Liver (tissue), 9 donors: ENCODE measurements around the gene MICU2. TPM values are rescaled to one million over a fixed set of nuclear protein-coding genes. Genes with fewer than 3 reads are reported as not detected.
"Not testable (repeated sequence)": the region's sequence is repeated elsewhere in the genome, so short reads cannot be mapped to it uniquely, and the experiment has no call there.

ENCODE experiments used
- DNase-seq: peaks from one replicate; pipeline ENCODE4 v3.0.0-alpha.2; 2017; ENCODE audit warnings: low spot score
- H3K27ac ChIP-seq, 2 donors: one replicate each; pipeline ENCODE4 v1.7.0; 2013; ENCODE audit warnings: inconsistent platforms in 2 of 2, low read length in 2 of 2, control low read depth in 1 of 2, low read depth in 1 of 2, mild to moderate bottlenecking in 1 of 2
- H3K27me3 ChIP-seq, 4 donors: one replicate each; pipeline versions ENCODE4 v1.6.1 to v1.7.0; 2013; ENCODE audit warnings: low read length in 3 of 4, inconsistent platforms in 1 of 4, mild to moderate bottlenecking in 1 of 4, moderate library complexity in 1 of 4; ENCODE audit not compliant: control insufficient read depth in 4 of 4, insufficient read depth in 4 of 4
- H3K36me3 ChIP-seq, 4 donors: one replicate each; pipeline versions ENCODE4 v1.6.1 to v1.7.0; 2013; ENCODE audit warnings: low read length in 3 of 4, mild to moderate bottlenecking in 3 of 4, low read depth in 1 of 4, moderate library complexity in 1 of 4; ENCODE audit not compliant: control insufficient read depth in 4 of 4, insufficient read depth in 3 of 4
- H3K4me1 ChIP-seq, 4 donors: one replicate each; pipeline versions ENCODE4 v1.6.1 to v1.7.0; 2013; ENCODE audit warnings: low read length in 3 of 4, mild to moderate bottlenecking in 3 of 4, moderate library complexity in 1 of 4; ENCODE audit not compliant: control insufficient read depth in 4 of 4, insufficient read depth in 4 of 4
- H3K4me3 ChIP-seq, 3 donors: one replicate each; pipeline versions ENCODE4 v1.6.1 to v1.7.0; 2013; ENCODE audit warnings: low read length in 3 of 3, control low read depth in 1 of 3, low read depth in 1 of 3, mild to moderate bottlenecking in 1 of 3
- H3K9ac ChIP-seq, 2 donors: one replicate each; pipeline ENCODE4 v1.7.0; 2013; ENCODE audit warnings: low read length in 2 of 2, mild to moderate bottlenecking in 2 of 2, moderate library complexity in 2 of 2, control low read depth in 1 of 2, low read depth in 1 of 2
- H3K9me3 ChIP-seq, 4 donors: one replicate each; pipeline versions ENCODE4 v1.6.1 to v1.7.0; 2013; ENCODE audit warnings: low read length in 3 of 4; ENCODE audit not compliant: control insufficient read depth in 4 of 4
- EGR1 ChIP-seq, 2 donors: IDR thresholded peaks; 2 replicates each; pipeline ENCODE4 v1.6.1; 2016 to 2018; ENCODE audit warnings: antibody characterized with exemption in 2 of 2, low read depth in 2 of 2
- FOXA1 ChIP-seq: IDR thresholded peaks from 2 replicates; pipeline ENCODE4 v1.6.1; 2016; ENCODE audit warnings: antibody characterized with exemption
- FOXA2 ChIP-seq: IDR thresholded peaks from 2 replicates; pipeline ENCODE4 v1.6.1; 2016; ENCODE audit warnings: antibody characterized with exemption
- GABPA ChIP-seq, 2 donors: IDR thresholded peaks in 1 of 2; conservative IDR thresholded peaks in 1 of 2; 2 replicates each; pipeline ENCODE4 v1.6.1; 2016; ENCODE audit warnings: antibody characterized with exemption in 2 of 2, mild to moderate bottlenecking in 1 of 2, moderate library complexity in 1 of 2
- HNF4A ChIP-seq, 2 donors: conservative IDR thresholded peaks; 2 replicates each; pipeline ENCODE4 v1.6.1; 2016; ENCODE audit warnings: antibody characterized with exemption in 2 of 2, mild to moderate bottlenecking in 2 of 2
- HNF4G ChIP-seq: IDR thresholded peaks from 2 replicates; pipeline ENCODE4 v1.6.1; 2016; ENCODE audit warnings: antibody characterized with exemption
- JUND ChIP-seq, 2 donors: IDR thresholded peaks; 2 replicates each; pipeline ENCODE4 v1.6.1; 2016; ENCODE audit warnings: antibody characterized with exemption in 2 of 2
- NR2F2 ChIP-seq: IDR thresholded peaks from 2 replicates; pipeline ENCODE4 v1.6.1; 2016; ENCODE audit warnings: antibody characterized with exemption
- RAD21 ChIP-seq, 2 donors: IDR thresholded peaks; 2 replicates each; pipeline ENCODE4 v1.6.1; 2016; ENCODE audit warnings: antibody characterized with exemption in 2 of 2, mild to moderate bottlenecking in 2 of 2
- RXRA ChIP-seq, 2 donors: IDR thresholded peaks; 2 replicates each; pipeline ENCODE4 v1.6.1; 2017 to 2018; ENCODE audit warnings: antibody characterized with exemption in 2 of 2, mild to moderate bottlenecking in 1 of 2
- SP1 ChIP-seq: IDR thresholded peaks from 2 replicates; pipeline ENCODE4 v1.6.1; 2018; ENCODE audit warnings: antibody characterized with exemption, mild to moderate bottlenecking
- TAF1 ChIP-seq: conservative IDR thresholded peaks from 2 replicates; pipeline ENCODE4 v1.6.1; 2016; ENCODE audit warnings: antibody characterized with exemption, mild to moderate bottlenecking
- YY1 ChIP-seq: IDR thresholded peaks from 2 replicates; pipeline ENCODE4 v1.6.1; 2016; ENCODE audit warnings: antibody characterized with exemption, mild to moderate bottlenecking
- WGBS: extraction: QIAGEN DNeasy Blood & Tissue Kit; methylation state at CpG from one replicate; pipeline ENCODE4 v1.1.7; 2013; 5-methylcytosine and 5-hydroxymethylcytosine counted together
- polyA plus RNA-seq, 2 donors: library from polyadenylated mRNA; stranded (reverse) in 1 of 2; unstranded in 1 of 2; fragments of 200-250 nt in 1 of 2; fragments of >200 nt in 1 of 2; fragmentation: Nextera tagmentation in 1 of 2; extraction: Ambion mirVana in 1 of 2; gene quantifications; one replicate each; pipeline versions ENCODE4 v1.2.1 to v1.2.3, GENCODE V29; 2013 to 2015
- total RNA-seq, 2 donors: library from RNA; depleted of rRNA; stranded (reverse); fragments of >200 nt; gene quantifications; one replicate each; pipeline ENCODE4 v1.2.3, GENCODE V29; 2014
- TF ChIP-seq, protein P1 (sequence below): IDR thresholded peaks from 2 replicates; pipeline ENCODE4 v1.6.1; 2016; ENCODE audit warnings: antibody characterized with exemption
- TF ChIP-seq, protein P2 (sequence below): IDR thresholded peaks from 2 replicates; pipeline ENCODE4 v1.6.1; 2016; ENCODE audit warnings: antibody characterized with exemption
- TF ChIP-seq, protein P3 (sequence below): fragments of 150-350 bp; IDR thresholded peaks from 2 replicates; pipeline ENCODE4 v1.5.1; 2017; ENCODE audit warnings: improper control_type of control experiment, low read depth, low read length; ENCODE audit not compliant: missing input control
- TF ChIP-seq, protein P4 (sequence below): IDR thresholded peaks from 2 replicates; pipeline ENCODE4 v1.6.1; 2016; ENCODE audit warnings: antibody characterized with exemption
- donor health status: healthy.
- donor health status: healthy.
- donor health status: healthy.
- donor health status: healthy.
- donor health status: healthy.

MICU2 gene
- total and polyA plus RNA-seq, 4 donors = 19.4 to 42.9 (median 24.8) TPM

DNA sequence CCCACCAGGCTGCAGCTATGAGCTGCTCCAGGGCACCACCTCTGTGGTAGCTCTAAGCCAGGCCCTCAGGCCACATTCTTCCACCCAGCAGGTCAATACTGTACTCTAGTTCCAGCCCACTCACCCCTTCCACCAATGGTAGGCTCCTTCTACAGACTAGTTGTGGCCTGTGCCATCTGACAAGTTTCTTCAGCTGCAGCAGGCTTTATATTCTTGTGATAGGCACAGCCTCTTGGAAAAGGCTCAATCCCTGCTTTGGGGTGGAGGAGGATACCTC, 8.5 kb downstream of the MICU2 start:
- DNase-seq = no peak
- H3K9me3 ChIP-seq = no peaks in the 10 kb centered on the region
- H3K4me1 ChIP-seq = peaks cover 0 to 3% (median 0%) of the 10 kb centered on the region in 4 donors
- TF ChIP-seq HNF4A (conservative IDR thresholded peaks at IDR 0.05) (no peak), GABPA (IDR thresholded peaks at IDR 0.05 in 1 of 2, conservative IDR thresholded peaks at IDR 0.05 in 1 of 2) (no peak), RXRA (IDR thresholded peaks at IDR 0.05) (no peak), EGR1 (IDR thresholded peaks at IDR 0.05; ENCODE audit: low read depth in 2 of 2) (no peak), FOXA1 (no peak), HNF4G (no peak), YY1 (no peak), NR2F2 (no peak), TAF1 (no peak), SP1 (no peak)
- TF ChIP-seq, protein P1, sequence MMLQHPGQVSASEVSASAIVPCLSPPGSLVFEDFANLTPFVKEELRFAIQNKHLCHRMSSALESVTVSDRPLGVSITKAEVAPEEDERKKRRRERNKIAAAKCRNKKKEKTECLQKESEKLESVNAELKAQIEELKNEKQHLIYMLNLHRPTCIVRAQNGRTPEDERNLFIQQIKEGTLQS = no peak
- TF ChIP-seq, protein P2, sequence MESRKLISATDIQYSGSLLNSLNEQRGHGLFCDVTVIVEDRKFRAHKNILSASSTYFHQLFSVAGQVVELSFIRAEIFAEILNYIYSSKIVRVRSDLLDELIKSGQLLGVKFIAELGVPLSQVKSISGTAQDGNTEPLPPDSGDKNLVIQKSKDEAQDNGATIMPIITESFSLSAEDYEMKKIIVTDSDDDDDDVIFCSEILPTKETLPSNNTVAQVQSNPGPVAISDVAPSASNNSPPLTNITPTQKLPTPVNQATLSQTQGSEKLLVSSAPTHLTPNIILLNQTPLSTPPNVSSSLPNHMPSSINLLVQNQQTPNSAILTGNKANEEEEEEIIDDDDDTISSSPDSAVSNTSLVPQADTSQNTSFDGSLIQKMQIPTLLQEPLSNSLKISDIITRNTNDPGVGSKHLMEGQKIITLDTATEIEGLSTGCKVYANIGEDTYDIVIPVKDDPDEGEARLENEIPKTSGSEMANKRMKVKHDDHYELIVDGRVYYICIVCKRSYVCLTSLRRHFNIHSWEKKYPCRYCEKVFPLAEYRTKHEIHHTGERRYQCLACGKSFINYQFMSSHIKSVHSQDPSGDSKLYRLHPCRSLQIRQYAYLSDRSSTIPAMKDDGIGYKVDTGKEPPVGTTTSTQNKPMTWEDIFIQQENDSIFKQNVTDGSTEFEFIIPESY = no peak
- TF ChIP-seq, protein P3, sequence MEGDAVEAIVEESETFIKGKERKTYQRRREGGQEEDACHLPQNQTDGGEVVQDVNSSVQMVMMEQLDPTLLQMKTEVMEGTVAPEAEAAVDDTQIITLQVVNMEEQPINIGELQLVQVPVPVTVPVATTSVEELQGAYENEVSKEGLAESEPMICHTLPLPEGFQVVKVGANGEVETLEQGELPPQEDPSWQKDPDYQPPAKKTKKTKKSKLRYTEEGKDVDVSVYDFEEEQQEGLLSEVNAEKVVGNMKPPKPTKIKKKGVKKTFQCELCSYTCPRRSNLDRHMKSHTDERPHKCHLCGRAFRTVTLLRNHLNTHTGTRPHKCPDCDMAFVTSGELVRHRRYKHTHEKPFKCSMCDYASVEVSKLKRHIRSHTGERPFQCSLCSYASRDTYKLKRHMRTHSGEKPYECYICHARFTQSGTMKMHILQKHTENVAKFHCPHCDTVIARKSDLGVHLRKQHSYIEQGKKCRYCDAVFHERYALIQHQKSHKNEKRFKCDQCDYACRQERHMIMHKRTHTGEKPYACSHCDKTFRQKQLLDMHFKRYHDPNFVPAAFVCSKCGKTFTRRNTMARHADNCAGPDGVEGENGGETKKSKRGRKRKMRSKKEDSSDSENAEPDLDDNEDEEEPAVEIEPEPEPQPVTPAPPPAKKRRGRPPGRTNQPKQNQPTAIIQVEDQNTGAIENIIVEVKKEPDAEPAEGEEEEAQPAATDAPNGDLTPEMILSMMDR = no peak
- H3K27ac ChIP-seq = no peak overlapping the region
- no peak overlapping the region for H3K9ac ChIP-seq
- H3K27me3 ChIP-seq = no peaks in the 10 kb centered on the region
- H3K36me3 ChIP-seq = no peaks in the 10 kb centered on the region
- H3K4me3 ChIP-seq = no peak overlapping the region

DNA sequence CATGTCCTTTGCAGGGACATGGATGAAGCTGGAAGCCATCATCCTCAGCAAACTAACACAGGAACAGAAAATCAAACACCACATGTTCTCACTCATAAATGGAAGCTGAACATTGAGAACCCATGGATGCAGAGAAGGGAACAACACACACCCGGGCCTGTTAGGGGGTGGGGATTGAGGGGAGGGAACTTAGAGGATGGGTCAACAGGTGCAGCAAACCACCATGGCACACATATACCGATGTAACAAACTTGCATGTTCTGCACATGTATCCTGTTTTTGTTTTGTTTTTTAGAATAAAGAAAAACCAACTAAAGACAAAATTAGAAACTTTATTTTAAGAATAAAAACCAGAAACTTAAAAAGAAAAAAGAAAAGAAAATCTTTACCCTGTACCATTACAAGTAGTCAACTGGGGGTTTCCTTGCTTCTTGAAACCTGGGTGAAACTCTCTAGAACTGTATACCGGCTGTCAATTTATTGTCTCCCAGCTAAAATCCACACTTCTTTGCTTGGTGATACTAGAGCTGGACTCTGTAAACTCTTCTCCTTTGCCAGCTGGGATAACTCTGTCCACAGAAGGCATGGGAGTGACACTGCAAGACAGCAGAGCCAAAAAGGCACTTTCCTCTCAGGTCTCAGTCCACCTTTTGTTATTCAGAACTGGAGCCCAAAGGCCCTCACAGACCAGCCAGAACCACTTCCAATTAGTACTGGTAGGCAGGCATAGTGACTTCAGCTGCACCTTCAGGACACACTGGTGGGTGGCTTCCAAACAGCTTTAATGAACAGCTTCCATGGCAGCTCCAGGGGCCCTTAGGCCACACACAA, 9.0 kb downstream of the MICU2 start:
- DNase-seq = no peak
- Histone ChIP-seq H3K4me1 (peaks cover 0 to 3% (median 0%) of the 10 kb centered on the region in 4 donors), H3K27ac (no peak overlapping the region), H3K4me3 (no peak overlapping the region), H3K9me3 (no peaks in the 10 kb centered on the region), H3K36me3 (no peaks in the 10 kb centered on the region), H3K27me3 (no peaks in the 10 kb centered on the region), H3K9ac (no peak overlapping the region)
- 75% methylated on average over 3 of the region's 3 CpGs for WGBS
- TF ChIP-seq, protein P1 = no peak
- TF ChIP-seq, protein P4, sequence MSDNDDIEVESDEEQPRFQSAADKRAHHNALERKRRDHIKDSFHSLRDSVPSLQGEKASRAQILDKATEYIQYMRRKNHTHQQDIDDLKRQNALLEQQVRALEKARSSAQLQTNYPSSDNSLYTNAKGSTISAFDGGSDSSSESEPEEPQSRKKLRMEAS = no peak
- TF ChIP-seq, protein P3 = no peak
- no peak for TF ChIP-seq HNF4G
- TF ChIP-seq, protein P2 = no peak
- no peak for TF ChIP-seq NR2F2
- no peak for TF ChIP-seq JUND (IDR thresholded peaks at IDR 0.05)
- TF ChIP-seq RAD21 (IDR thresholded peaks at IDR 0.05) = no peak
- TF ChIP-seq TAF1 = no peak
- TF ChIP-seq YY1 = no peak
- TF ChIP-seq FOXA2 = no peak

DNA sequence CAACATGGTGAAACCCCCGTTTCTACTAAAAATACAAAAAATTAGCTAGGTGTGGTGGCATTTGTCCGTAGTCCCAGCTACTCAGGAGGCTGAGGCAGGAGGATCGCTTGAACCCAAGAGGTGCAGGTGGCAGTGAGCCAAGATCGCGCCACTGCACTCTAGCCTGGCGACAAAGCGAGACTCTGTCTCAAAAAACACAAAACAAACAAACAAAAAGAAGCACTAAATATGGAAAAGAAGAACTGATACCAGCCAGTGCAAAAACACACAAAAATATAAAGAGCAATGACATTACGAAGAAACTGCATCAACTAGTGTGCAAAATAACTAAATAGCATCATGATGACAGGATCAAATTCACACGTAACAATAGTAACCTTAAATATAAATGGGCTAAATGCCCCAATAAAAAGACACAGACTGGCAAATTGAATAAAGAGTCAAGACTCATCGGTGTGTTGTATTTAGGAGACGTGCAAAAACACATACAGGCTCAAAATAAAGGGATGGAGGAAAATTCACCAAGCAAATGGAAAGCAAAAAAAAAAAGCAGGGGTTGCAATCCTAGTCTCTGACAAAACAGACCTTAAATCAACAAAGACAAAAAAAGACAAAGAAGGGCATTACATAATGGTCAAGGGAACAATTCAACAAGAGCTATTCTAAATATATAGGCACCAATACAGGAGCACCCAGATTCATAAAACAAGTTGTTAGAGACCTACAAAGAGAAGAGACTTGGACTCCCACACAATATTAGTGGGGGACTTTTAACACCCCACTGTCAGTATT, 13.1 kb downstream of the MICU2 start:
- H3K27me3 ChIP-seq, H3K9me3 ChIP-seq, H3K4me1 ChIP-seq, H3K4me3 ChIP-seq, H3K9ac ChIP-seq, H3K36me3 ChIP-seq, H3K27ac ChIP-seq, DNase-seq: not testable (repeated sequence)
- WGBS = 93% methylated on average over 11 of the region's 11 CpGs
